GM21786 (cell line): ENCODE measurements around the gene LRRC25.
A peak's percentile ranks its signal among the peaks of the same experiment; 100 is the strongest.
"Not testable (repeated sequence)": the region's sequence is repeated elsewhere in the genome, so short reads cannot be mapped to it uniquely, and the experiment has no call there.

Source experiments
- ATAC-seq: cut with Tn5 transposase; IDR thresholded peaks from one replicate; pipeline ENCODE4 v1.9.1; 2021; ENCODE audit not compliant: unreplicated experiment

LRRC25 gene

DNA sequence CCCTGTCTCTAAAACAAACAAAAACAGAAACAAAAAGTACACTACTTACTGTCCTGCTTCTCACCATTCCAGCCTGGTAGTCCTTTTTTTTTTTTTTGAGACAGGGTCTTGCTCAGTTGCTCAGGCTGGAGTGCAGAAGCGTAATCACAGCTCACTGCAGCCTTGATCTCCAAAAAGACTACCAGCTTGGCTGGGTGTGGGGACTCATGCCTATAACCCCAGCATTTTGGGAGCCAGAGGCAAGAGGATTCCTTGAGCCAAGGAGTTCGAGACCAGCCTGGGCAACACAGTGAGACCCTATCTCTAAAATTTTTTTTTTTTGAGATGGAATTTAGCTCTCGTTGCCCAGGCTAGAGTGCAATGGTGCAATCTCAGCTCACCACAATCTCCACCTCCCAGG, 16.6 kb downstream of the LRRC25 start:
- no peak for ATAC-seq

DNA sequence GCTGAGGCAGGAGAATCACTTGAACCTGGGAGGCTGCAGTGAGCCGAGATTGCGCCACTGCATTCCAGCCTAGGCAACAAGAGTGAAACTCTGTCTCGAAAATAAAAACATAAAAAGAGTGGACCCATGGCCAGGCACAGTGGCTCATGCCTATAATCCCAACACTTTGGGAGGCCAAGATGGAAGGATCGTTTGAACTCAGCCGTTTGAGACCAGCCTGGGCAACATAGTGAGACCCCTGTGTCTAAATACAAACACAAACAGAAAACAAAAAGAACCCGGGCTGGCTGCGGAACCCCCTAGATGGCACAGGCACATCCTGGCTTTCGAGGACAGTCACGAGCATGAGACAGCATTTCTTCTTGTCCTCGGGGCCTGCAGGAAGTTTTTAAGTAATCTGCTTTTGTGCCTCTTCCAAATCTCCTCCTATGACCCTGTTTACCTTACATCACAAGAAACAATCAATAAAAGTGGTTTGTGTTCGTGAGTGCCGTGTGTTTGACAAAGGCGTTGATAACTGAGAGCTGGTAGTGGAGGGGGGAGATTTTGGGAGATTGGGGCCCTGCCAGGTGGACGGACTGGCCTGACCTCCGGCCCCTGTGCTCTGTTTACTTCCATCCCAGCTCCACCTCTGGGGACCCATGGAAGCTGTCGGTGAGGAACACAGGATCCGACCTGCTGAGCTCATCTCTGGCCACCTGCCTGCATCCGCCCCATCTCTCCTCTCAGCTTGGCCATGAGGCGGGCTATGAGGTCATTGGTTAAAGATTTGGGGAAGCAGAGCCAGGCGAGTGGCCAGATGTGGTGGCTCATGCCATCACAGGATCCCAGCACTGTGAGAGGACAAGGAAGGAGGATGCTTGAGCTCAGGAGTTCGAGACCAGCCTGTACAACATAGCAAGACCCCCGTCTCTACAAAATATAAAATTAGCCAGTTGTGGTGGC, 17.3 kb downstream of the LRRC25 start:
- no peak for ATAC-seq

DNA sequence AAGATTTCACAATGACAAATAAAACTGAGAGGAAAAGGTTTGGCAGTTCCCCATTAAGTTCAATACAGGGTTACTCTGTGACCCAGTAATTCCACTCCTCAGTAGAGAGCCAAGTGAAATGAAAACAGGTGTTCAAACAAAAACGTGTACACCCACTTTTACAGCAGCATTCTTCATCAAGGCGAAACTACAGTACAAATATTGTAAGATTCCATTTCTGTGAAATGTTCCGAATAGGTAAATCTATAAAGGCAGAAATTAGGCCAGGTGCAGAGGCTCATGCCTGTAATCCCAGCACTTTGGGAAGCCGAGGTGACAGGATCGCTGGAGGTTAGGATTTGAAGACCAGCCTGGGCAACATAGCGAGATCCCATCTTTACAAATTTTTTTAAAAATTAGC, 20.4 kb downstream of the LRRC25 start:
- no peak for ATAC-seq

DNA sequence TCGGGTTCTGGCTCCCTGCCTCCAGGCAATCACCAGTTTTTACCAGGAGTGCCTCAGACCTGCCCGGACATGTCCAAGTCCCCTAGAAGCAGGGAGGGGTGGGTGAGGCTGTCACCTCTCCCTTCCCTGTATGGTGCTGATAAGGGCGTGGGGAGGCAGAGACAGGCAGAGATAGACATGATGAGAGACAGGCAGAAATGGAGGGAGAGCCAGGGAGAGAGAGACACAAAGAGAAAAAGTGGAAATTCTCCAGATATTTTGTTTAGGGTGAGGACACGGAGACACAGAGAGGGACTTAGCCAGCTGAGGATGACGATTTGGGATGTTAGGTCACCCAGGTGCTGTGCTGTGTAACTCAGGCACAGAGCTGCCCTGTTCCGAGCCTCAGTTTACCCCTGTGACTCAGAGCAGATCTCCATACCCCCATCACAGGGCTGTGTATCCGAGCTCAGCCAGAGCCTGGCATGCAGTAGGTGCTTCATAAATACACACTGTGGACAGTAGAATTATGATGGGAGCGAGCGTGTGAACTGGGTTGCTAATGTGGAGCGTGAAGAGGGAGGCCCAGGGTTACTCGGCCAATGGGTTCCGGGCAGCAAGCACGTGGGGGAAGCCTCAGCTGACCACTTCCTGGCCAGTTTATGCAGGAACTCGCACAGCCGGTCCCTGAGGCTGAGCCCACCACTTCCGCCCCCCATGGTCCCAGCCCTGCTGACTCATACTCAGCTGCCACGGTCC, 23.4 kb downstream of the LRRC25 start:
- peak; percentile 83 for ATAC-seq

DNA sequence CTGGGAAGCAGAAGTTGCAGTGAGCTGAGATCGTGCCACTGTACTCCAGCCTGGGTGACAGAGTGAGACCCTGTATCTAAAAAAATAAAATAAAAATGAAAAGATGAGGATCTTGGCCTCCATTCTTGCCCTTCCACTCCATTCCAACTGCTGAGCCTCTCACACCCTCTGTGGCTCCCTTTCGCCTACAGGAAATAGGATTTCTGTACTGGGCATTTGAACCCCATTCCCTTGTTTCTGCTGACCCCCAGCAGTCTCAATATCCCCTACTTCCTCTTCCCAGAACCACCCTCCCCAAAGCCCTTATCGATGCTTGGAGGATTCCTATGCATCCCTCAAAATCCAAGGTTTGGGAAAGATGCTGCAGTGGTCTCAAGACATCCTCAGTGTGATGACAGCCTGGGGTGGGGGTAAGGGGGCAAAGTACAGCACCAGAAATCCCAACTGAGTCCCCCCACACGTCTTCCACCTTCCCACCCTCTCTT, 24.0 kb downstream of the LRRC25 start:
- ATAC-seq: no peak

DNA sequence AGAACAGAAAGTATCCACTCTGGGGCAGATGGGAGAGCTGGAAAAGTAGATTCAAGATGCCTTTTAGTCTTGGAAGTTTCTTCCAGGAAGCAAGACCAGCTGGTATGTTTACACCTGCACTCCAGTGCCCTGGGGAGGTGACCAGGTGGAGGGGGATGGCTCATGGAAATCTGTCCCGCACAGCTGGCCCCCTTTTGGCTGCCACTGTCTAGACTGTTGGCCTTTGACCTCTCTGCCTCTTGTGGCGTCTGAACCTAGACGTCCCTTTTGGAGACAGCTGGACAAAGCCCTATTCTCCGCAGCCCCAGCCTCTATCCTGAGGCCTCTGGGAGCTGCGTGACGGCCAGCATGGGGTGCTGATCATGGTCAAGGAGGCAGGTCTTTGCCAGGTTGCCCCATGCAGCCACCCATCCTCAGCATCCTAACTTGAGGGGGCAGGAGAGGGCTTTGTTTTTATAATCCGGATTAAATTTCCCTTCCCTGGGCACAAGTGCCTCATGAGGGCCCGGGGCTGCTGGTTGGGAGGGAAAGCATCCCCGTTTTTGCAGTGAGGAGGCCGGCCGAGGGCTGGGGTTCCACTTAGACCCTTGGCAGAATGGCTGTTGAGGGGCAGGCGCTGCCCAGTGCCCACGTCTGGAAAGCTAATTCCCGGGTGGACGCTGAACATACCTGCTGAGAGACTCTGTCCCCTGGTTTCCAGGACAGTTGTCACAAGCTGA, 28.8 kb downstream of the LRRC25 start:
- ATAC-seq: no peak

DNA sequence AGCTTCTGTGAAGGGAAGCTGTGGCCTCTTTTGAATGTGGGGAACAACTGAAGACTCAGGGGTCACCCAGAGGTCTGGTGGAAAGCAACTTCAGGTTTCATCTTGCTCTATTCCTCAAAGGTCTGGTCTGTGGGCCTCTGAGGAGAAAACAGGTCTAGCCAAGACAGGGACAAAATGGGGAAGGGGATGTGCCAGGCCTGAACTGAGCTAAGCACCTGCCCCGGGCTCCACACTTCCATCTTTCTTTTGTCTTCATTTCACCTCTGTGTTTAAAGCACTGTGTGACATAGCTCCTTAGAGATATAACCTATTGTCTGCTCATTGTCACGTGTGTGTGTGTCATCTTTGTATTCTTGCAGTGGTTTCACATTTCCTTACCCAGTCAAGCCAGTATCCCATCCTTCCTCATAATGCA, 31.4 kb downstream of the LRRC25 start:
- no peak for ATAC-seq

DNA sequence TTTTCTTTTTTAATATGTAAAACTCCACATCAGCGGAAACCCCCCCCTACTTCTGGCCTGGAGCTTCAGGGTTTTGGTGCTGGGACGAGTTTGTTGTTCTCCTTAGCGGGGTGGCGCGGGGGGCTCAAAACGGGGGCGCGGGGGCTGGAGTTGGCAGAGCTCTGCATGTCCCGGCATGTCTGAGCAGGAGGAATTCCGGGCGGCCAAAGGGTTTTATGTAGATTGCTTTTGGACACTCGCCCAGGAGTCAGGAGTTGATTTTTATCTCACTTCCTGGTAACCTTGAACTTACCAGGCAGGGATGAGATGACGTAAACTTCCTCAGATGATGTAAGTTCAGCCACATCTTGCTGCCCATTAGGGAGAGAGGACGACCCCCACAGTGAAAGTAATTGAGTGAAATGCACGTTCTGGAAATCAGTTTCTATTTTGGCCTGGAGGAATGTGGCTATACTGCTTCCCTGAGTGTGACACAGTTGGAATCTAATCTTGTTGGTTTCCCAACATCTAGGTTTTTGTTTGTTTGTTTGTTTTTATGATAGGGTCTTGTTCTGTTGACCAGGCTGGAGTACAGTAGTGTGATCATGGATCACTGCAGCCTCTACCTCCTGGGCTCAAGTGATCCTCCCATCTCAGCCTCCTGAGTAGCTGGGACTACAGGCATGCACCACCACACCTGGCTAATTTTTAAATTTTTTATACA, 32.4 kb downstream of the LRRC25 start:
- no peak for ATAC-seq

DNA sequence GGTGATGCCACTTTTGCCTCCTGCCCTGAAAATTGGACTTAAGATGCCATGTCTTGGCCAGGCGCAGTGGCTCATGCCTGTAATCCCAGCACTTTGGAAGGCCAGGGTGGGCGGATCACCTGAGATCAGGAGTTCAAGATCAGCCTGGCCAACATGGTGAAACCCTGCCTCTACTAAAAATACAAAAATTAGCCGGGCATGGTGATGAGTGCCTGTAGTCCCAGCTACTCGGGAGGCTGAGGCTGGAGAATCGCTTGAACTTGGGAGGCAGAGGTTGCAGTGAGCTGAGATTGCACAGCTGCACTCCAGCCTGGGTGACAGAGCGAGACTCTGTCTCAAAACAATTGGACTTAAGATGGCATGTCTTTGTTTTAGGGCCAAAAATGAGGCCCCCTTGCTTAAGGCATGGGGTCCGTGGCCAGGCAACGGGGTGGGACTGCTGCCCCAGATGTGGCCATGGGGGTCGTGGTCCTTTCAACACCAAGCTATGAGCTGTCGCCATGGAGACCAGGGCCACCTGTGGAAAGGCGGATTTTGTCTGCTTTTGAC, 33.1 kb downstream of the LRRC25 start:
- ATAC-seq: not testable (repeated sequence)

DNA sequence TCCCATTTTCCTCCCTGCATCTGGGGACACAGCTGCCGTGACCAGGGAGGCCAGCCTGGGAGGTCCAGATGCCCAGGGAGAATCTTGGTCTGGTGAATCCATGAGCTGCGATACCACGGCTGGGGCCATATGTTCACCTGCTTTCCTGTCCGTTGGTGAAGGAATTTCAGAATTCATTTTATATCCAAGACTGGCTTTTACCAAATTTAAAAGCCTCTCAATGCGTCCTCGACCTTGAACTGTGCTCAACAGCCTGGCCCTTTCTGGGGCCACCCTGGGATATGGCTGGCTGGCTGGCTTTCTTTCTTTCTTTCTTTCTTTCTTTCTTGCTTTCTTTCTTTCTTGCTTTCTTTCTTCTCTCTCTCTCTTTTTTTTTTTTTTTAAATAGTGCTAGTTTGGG, 33.6 kb downstream of the LRRC25 start:
- no peak for ATAC-seq

DNA sequence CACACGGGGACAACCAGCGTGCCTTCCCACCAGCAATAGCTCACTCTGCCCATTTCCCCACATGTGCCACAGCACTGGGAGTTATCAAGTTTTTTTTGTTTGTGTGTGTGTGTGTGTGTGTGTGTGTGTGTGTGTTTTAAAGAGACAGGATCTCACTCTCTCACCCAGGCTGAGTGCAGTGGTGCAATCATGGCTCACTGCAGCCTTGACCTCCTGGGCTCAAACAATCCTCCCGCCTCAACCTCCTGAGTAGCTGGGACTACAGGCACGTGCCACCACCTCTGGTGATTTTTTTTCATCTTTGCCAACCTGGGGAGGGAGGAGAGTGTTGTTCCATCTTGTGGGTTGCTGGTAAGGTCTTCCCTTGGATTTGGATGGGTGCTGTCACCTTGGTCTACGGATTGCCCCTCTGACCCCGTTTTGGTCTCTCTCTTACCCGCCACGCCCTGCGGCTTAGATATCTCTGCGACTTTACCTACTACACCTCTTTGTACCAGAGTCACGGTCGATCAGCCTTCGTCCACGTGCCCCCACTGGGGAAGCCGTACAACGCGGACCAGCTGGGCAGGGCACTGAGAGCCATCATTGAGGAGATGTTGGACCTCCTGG, 34.4 kb downstream of the LRRC25 start:
- ATAC-seq: no peak

DNA sequence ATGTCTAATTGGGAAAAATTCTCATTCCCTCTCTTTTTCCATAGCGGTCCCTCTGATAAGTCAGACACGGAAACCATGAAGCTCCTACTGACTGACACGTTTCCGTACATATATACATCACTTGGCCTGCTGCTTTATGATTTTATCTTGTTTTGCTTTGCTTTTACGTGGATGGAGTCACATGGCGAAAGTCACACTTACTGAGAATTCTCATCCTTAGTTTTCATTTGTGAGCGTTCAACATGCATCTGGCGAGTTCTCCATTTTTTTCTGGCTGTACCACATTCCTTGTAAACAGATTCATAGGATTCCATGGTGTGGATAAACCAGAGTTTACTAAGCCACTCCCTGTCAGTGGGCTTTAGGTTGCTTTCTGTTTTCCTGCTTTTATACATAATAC, 35.8 kb downstream of the LRRC25 start:
- ATAC-seq: no peak

DNA sequence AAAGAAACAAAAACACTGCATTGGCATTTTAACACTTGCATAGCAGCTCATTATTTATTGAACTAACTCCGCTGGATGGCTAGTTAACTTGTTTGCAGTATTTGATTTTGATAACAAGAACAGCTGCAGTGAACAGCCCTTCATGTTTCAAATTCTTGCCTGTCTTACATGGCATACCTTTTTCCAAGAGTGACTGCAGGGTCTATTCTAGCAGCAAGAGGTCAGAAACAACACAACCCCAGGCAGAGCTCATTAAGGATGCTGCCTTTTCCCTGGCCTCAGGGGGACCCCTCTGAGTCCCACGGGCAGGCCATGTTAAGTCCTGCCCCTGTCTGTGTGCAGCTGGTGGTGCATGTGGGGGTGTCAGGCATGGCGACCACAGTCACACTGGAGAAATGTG, 40.4 kb downstream of the LRRC25 start:
- no peak for ATAC-seq

DNA sequence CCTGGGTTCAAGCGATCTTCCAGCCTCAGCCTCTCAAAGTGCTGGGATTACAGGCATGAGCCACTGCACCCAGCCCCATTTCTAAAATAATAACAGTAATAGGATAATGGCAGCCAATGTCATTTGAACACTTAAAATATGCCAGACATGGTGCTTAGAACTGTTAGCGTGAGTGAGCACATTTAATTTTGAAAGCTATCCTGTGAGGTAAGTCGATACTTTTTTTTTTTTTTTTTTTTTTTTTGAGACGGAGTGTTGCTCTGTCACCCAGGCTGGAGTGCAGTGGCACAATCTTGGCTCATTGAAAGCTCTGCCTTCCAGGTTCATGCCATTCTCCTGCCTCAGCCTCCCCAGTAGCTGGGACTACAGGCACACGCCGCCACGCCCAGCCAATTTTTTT, 42.7 kb downstream of the LRRC25 start:
- ATAC-seq: not testable (repeated sequence)

DNA sequence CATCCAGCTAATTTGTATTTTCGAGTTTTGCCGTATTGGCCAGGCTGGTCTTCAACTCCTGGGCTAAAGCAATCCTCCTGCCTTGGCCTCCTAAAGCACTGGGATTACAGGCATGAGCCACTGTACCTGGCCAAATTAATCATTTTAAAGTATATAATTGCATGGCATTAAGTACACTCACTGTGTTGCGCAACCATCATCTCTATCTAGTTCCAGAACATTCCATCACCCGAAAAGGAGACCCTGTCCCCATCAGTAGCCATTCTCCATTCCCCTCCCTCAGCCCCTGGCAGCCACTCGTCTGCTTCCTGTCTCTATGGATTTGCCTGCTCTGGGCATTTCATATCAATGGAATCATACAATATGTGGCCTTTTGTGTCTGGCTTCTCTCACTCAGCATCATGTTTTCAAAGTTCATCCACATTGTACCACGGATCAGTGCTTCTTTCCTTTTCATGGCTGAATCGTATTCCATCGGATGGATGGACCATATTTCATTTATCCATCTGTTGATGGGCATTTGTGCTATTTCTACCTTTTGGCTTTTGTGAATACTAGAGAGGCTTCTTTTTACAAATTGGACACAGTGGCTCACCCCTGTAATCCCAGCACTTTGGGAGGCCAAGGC, 43.9 kb downstream of the LRRC25 start:
- ATAC-seq: no peak

DNA sequence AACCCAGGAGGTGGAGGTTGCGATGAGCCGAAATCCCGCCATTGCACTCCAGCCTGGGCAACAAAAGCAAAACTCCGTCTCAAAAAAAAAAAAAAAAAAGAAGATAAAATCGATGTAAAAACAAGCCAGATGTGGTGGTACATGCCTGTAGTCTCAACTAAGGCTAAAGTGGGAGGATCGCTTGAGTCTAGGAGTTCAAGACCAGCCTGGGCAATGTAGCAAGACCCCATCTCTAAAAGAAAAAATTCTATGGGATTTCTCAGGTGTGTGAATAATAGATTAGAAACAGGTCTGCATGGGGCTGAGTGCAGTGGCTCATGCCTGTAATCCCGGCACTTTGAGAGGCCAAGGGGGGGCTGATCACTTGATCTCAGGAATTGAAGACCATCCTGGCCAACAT, 45.9 kb downstream of the LRRC25 start:
- ATAC-seq: no peak

DNA sequence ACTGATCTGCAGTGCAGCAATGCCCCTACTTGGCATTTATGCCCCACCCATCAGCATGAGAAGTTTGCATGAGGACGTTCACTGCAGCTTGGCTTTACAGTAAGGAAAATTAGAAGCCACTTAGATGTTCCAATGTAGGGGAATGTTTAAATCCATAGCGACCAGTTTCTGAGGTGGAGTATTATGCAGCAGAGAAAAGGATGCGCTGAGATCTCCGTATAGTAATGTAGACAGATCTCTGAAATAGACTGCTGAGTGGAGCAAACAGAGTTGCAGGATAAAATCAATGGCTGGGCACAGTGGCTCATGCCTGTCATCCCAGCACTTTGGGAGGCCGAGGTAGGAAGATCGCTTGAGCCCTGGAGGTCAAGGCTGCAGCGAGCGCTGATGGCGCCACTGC, 46.9 kb downstream of the LRRC25 start:
- ATAC-seq: no peak

DNA sequence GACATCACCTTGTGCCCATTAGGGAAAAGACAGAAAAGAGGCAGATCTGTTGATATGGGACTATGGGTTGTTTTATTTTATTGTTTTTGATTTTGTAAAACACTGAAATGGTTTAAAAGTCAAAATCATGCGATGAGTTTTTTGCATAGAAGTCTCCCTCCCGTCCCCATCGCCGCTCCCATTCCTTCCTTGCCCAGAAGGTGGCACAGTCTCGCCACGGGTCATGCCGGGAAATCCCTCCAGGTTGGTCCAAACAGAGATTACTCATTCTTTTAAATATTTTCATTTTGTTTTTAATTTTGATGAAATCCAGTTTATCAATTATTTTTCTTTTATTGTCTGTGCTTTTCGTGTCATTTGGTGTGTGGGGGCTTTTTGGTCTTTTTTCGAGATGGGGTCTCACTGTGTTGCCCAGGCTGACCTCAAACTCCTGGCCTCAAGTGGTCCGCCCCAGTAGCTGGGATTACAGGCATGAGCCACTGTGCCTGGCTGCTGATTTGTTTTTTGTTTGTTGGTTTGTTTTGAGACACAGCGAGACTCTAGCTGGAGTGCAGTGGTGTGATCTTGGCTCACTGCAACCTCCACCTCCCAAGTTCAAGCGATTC, 47.8 kb downstream of the LRRC25 start:
- no peak for ATAC-seq

DNA sequence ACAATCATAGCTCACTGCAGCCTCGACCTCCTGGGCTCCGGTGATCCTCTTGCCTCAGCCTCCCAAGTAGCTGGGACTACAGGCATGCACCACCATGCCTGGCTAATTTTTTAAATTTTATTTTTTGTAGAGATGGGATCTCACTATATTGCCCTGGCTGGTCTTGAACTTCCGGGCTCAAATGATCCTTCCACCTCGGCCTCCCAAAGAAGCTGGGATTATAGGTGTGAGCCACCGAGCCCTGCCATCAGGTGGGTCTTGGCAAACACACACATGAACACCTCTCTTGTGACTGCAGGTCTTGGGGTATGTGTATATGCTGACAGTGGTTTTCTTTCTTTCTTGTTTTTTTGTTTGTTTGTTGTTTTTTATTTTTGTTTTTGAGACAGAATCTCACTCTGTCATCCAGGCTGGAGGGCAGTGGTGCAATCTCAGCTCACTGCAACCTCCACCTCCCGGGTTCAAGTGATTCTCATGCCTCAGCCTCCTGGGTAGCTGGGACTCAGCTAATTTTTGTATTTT, 48.5 kb downstream of the LRRC25 start:
- not testable (repeated sequence) for ATAC-seq
